ENCODE results near the gene CFAP70. TPM values are rescaled to one million over a fixed set of nuclear protein-coding genes. Genes with fewer than 3 reads are reported as not detected.

CFAP70 gene
- polyA plus RNA-seq, 1 donor from 2014 or later: 5.8 TPM

DNA sequence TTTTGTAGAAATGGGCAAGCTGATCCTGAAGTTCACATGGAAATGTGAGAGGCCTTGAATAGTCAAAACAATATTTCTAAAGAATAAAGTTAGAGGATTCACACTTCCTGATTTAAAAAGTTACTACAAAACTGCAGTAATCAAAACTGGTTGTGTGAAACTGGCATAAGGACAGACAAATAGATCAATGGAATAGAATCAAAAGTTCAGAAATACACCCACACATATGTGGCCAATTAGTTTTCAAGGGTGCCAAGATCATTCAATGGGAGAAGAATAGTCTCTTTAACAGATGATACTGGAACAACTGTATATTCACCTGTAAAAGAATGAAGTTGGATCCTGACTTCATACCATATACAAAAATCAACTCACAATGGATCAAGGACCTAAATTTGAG is 139.3 kb downstream of the CFAP70 start:
- no peaks in the 10 kb centered on the region for H3K27me3 ChIP-seq (ENCODE audit: insufficient read depth, low read depth, low read length)
- no peaks in the 10 kb centered on the region for H3F3A ChIP-seq (ENCODE audit: insufficient read depth, low read length, poor library complexity, severe bottlenecking)
- no peaks in the 10 kb centered on the region for H3K9me3 ChIP-seq (ENCODE audit: low read length)
- no peak overlapping the region for H2AFZ ChIP-seq (ENCODE audit: low read depth, low read length)
- H3K4me3 ChIP-seq (ENCODE audit: low read length): no peak overlapping the region
- peaks cover 6% of the 10 kb centered on the region for H3K36me3 ChIP-seq (ENCODE audit: insufficient read depth, low read length)
- peaks cover 3% of the 10 kb centered on the region for H3K79me2 ChIP-seq (replicated peaks; ENCODE audit: insufficient read depth, low read length)
- H3K4me2 ChIP-seq (ENCODE audit: low read length): no peak overlapping the region
- TF ChIP-seq POLR2AphosphoS5 (IDR thresholded peaks at IDR 0.05): no peak
- TF ChIP-seq RAD21 (conservative IDR thresholded peaks at IDR 0.05): no peak
- H3K9me2 ChIP-seq (ENCODE audit: insufficient read depth, low read length): no peaks in the 10 kb centered on the region
- H4K20me1 ChIP-seq (ENCODE audit: insufficient read depth): no peaks in the 10 kb centered on the region
- no peak overlapping the region for H3K9ac ChIP-seq (ENCODE audit: low read length)
- no peak overlapping the region for H3K27ac ChIP-seq (ENCODE audit: low read length)

DNA sequence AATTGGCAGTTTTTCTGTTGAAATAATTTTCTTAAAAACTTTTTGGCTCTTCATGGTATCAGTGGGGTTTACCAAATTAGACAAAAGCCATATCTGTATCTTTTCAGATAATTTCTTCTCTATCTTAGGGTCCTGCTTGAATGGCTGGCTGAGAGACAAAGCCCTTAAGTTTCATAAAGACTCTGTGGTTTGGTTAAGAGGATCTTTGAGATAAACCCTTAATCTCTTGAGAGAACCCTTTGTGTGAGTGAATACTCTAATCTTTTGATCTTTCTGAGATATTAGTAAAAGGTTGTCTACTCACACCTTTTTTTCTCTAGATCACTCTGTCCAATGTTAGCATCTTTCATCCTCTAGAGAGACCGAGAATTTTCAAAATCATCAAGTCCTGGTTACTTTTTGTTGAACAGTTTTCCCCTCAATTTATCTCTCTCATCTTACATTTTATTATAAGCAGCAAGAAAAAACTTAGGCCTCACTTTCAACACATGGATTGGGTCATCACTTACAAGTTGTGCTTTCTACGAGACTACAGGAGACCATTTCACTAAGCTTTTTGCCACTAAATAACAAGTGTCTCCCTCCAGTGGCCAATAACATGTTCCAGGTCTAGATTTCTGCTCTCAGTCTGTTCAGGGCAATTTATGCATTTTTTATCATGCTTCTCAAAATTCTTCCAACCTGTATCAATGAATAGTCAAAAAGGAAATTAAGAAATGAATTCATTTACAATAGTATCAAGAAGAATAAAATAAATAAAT is 140.1 kb downstream of the CFAP70 start:
- no peaks in the 10 kb centered on the region for H3K9me2 ChIP-seq (ENCODE audit: insufficient read depth, low read length)
- TF ChIP-seq, protein P1, sequence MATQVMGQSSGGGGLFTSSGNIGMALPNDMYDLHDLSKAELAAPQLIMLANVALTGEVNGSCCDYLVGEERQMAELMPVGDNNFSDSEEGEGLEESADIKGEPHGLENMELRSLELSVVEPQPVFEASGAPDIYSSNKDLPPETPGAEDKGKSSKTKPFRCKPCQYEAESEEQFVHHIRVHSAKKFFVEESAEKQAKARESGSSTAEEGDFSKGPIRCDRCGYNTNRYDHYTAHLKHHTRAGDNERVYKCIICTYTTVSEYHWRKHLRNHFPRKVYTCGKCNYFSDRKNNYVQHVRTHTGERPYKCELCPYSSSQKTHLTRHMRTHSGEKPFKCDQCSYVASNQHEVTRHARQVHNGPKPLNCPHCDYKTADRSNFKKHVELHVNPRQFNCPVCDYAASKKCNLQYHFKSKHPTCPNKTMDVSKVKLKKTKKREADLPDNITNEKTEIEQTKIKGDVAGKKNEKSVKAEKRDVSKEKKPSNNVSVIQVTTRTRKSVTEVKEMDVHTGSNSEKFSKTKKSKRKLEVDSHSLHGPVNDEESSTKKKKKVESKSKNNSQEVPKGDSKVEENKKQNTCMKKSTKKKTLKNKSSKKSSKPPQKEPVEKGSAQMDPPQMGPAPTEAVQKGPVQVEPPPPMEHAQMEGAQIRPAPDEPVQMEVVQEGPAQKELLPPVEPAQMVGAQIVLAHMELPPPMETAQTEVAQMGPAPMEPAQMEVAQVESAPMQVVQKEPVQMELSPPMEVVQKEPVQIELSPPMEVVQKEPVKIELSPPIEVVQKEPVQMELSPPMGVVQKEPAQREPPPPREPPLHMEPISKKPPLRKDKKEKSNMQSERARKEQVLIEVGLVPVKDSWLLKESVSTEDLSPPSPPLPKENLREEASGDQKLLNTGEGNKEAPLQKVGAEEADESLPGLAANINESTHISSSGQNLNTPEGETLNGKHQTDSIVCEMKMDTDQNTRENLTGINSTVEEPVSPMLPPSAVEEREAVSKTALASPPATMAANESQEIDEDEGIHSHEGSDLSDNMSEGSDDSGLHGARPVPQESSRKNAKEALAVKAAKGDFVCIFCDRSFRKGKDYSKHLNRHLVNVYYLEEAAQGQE (IDR thresholded peaks at IDR 0.05; ENCODE audit: borderline replicate concordance): no peak
- TF ChIP-seq SMC3 (conservative IDR thresholded peaks at IDR 0.05; ENCODE audit: poor library complexity): no peak
- no peak for TF ChIP-seq TAF1 (IDR thresholded peaks at IDR 0.05; ENCODE audit: low read depth)
- TF ChIP-seq, protein P2, sequence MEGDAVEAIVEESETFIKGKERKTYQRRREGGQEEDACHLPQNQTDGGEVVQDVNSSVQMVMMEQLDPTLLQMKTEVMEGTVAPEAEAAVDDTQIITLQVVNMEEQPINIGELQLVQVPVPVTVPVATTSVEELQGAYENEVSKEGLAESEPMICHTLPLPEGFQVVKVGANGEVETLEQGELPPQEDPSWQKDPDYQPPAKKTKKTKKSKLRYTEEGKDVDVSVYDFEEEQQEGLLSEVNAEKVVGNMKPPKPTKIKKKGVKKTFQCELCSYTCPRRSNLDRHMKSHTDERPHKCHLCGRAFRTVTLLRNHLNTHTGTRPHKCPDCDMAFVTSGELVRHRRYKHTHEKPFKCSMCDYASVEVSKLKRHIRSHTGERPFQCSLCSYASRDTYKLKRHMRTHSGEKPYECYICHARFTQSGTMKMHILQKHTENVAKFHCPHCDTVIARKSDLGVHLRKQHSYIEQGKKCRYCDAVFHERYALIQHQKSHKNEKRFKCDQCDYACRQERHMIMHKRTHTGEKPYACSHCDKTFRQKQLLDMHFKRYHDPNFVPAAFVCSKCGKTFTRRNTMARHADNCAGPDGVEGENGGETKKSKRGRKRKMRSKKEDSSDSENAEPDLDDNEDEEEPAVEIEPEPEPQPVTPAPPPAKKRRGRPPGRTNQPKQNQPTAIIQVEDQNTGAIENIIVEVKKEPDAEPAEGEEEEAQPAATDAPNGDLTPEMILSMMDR (IDR thresholded peaks at IDR 0.05; ENCODE audit: poor library complexity, severe bottlenecking): no peak
- TF ChIP-seq RAD21 (conservative IDR thresholded peaks at IDR 0.05): no peak
- TF ChIP-seq POLR2AphosphoS5 (IDR thresholded peaks at IDR 0.05): no peak
- TF ChIP-seq EP300 (conservative IDR thresholded peaks at IDR 0.05; ENCODE audit: poor library complexity, severe bottlenecking): no peak
- TF ChIP-seq EZH2 (IDR thresholded peaks at IDR 0.05; ENCODE audit: borderline replicate concordance, insufficient read depth, low read length, poor library complexity, severe bottlenecking): no peak
- no peak for TF ChIP-seq MXI1 (conservative IDR thresholded peaks at IDR 0.05; ENCODE audit: poor library complexity, severe bottlenecking)
- H3K79me2 ChIP-seq (replicated peaks; ENCODE audit: insufficient read depth, low read length): peaks cover 3% of the 10 kb centered on the region
- H3K9ac ChIP-seq (ENCODE audit: low read length): no peak overlapping the region
- no peaks in the 10 kb centered on the region for H4K20me1 ChIP-seq (ENCODE audit: insufficient read depth)
- H3K27ac ChIP-seq (ENCODE audit: low read length): no peak overlapping the region
- H3K36me3 ChIP-seq (ENCODE audit: insufficient read depth, low read length): peaks cover 6% of the 10 kb centered on the region
- no peaks in the 10 kb centered on the region for H3K27me3 ChIP-seq (ENCODE audit: insufficient read depth, low read depth, low read length)
- H3K9me3 ChIP-seq (ENCODE audit: low read length): no peaks in the 10 kb centered on the region
- no peak overlapping the region for H3K4me2 ChIP-seq (ENCODE audit: low read length)
- H3K4me3 ChIP-seq (ENCODE audit: low read length): no peak overlapping the region
- H2AFZ ChIP-seq (ENCODE audit: low read depth, low read length): no peak overlapping the region
- H3F3A ChIP-seq (ENCODE audit: insufficient read depth, low read length, poor library complexity, severe bottlenecking): no peaks in the 10 kb centered on the region

Measured in neural cell (in vitro differentiated cells).